HL-60 (cell line): ENCODE data around the gene ZFAND3.

Experiments
- POLR2AphosphoS5 ChIP-seq: IDR thresholded peaks from 2 replicates; pipeline ENCODE4 v1.6.1; 2012; ENCODE audit warnings: low read depth
- SPI1 ChIP-seq: IDR thresholded peaks from 2 replicates; pipeline ENCODE4 v1.6.1; 2012; ENCODE audit warnings: low read depth, mild to moderate bottlenecking, borderline replicate concordance
- TF ChIP-seq, protein P1 (sequence below): IDR thresholded peaks from one replicate; pipeline ENCODE4 v1.5.1; 2011; ENCODE audit warnings: low read length, control low read depth, inconsistent platforms; ENCODE audit not compliant: insufficient read depth

DNA sequence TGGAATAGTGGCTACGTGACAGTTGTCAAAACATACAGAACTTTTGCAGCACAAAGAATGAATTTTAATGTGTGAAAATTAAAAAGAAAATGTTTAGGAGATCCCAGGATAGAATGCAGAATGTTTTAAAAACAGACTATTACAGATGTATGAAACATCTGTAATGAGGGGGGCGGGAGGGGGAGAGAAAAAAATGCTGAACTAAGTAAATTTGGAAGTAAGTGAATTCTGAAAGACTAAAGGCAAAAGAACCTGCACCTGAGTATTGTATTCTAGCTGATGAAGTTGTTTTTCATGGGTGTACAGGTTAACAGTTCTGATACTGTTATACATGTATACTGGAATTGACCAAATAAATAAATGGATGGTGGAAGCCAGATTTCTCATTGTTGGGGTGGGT lies 178.8 kb downstream of the ZFAND3 start:
- TF ChIP-seq, protein P1, sequence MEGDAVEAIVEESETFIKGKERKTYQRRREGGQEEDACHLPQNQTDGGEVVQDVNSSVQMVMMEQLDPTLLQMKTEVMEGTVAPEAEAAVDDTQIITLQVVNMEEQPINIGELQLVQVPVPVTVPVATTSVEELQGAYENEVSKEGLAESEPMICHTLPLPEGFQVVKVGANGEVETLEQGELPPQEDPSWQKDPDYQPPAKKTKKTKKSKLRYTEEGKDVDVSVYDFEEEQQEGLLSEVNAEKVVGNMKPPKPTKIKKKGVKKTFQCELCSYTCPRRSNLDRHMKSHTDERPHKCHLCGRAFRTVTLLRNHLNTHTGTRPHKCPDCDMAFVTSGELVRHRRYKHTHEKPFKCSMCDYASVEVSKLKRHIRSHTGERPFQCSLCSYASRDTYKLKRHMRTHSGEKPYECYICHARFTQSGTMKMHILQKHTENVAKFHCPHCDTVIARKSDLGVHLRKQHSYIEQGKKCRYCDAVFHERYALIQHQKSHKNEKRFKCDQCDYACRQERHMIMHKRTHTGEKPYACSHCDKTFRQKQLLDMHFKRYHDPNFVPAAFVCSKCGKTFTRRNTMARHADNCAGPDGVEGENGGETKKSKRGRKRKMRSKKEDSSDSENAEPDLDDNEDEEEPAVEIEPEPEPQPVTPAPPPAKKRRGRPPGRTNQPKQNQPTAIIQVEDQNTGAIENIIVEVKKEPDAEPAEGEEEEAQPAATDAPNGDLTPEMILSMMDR: no peak
- no peak for TF ChIP-seq SPI1
- TF ChIP-seq POLR2AphosphoS5: no peak
